ENCODE data around the gene RPS6KC1. TPM values are rescaled to one million over a fixed set of nuclear protein-coding genes. Genes with fewer than 3 reads are reported as not detected.

Gene RPS6KC1
- total RNA-seq, 1 experiment from 2014 or later, result 28.3 TPM

GRCh38 chr1:213227458-213227857, 176.4 kb downstream of the RPS6KC1 start:
- Histone ChIP-seq H3K4me3 (ENCODE audit: insufficient read depth, low read depth, low read length) (no peak overlapping the region), H3K27me3 (ENCODE audit: control insufficient read depth, insufficient read depth, low read length) (no peaks in the 10 kb centered on the region)
- no peak for DNase-seq

GRCh38 chr1:213231795-213232231, 180.8 kb downstream of the RPS6KC1 start:
- Histone ChIP-seq H3K27me3 (ENCODE audit: control insufficient read depth, insufficient read depth, low read length) (no peaks in the 10 kb centered on the region), H3K4me3 (ENCODE audit: insufficient read depth, low read depth, low read length) (no peak overlapping the region)
- DNase-seq, result peak; percentile 48

More at GRCh38 chr1:213227458-213227857, 176.4 kb downstream of the RPS6KC1 start:
- no peaks in the 10 kb centered on the region for H3K36me3 ChIP-seq (replicated peaks; ENCODE audit: control insufficient read depth, insufficient read depth, low read length)

GRCh38 chr1:213242883-213243282, 191.8 kb downstream of the RPS6KC1 start:
- Histone ChIP-seq H3K4me3 (ENCODE audit: insufficient read depth, low read depth, low read length) (no peak overlapping the region), H3K36me3 (replicated peaks; ENCODE audit: control insufficient read depth, insufficient read depth, low read length) (peaks cover 2% of the 10 kb centered on the region), H3K27me3 (ENCODE audit: control insufficient read depth, insufficient read depth, low read length) (no peaks in the 10 kb centered on the region)
- DNase-seq, result no peak

More at GRCh38 chr1:213231795-213232231, 180.8 kb downstream of the RPS6KC1 start:
- H3K36me3 ChIP-seq (replicated peaks; ENCODE audit: control insufficient read depth, insufficient read depth, low read length), result no peaks in the 10 kb centered on the region

GRCh38 chr1:213244664-213245091, 193.6 kb downstream of the RPS6KC1 start:
- Histone ChIP-seq H3K4me3 (ENCODE audit: insufficient read depth, low read depth, low read length) (no peak overlapping the region), H3K27me3 (ENCODE audit: control insufficient read depth, insufficient read depth, low read length) (no peaks in the 10 kb centered on the region), H3K36me3 (replicated peaks; ENCODE audit: control insufficient read depth, insufficient read depth, low read length) (peaks cover 2% of the 10 kb centered on the region)
- DNase-seq, result peak; percentile 8

- peaks cover 2% of the 10 kb centered on the region for H3K36me3 ChIP-seq (replicated peaks; ENCODE audit: control insufficient read depth, insufficient read depth, low read length)
- H3K27me3 ChIP-seq (ENCODE audit: control insufficient read depth, insufficient read depth, low read length), result no peaks in the 10 kb centered on the region
- no peak overlapping the region for H3K4me3 ChIP-seq (ENCODE audit: insufficient read depth, low read depth, low read length)
- DNase-seq, result no peak
These were observed 194.3 kb downstream of the RPS6KC1 start for GRCh38 chr1:213245260-213245910.

GRCh38 chr1:213247038-213247437, 196.0 kb downstream of the RPS6KC1 start:
- Histone ChIP-seq H3K4me3 (ENCODE audit: insufficient read depth, low read depth, low read length) (no peak overlapping the region), H3K27me3 (ENCODE audit: control insufficient read depth, insufficient read depth, low read length) (no peaks in the 10 kb centered on the region), H3K36me3 (replicated peaks; ENCODE audit: control insufficient read depth, insufficient read depth, low read length) (no peaks in the 10 kb centered on the region)
- no peak for DNase-seq

GRCh38 chr1:213249395-213249794, 198.4 kb downstream of the RPS6KC1 start:
- DNase-seq, result no peak
- Histone ChIP-seq H3K27me3 (ENCODE audit: control insufficient read depth, insufficient read depth, low read length) (no peaks in the 10 kb centered on the region), H3K4me3 (ENCODE audit: insufficient read depth, low read depth, low read length) (no peak overlapping the region), H3K36me3 (replicated peaks; ENCODE audit: control insufficient read depth, insufficient read depth, low read length) (no peaks in the 10 kb centered on the region)

- no peak overlapping the region for H3K4me3 ChIP-seq (ENCODE audit: insufficient read depth, low read depth, low read length)
- no peaks in the 10 kb centered on the region for H3K36me3 ChIP-seq (replicated peaks; ENCODE audit: control insufficient read depth, insufficient read depth, low read length)
- no peaks in the 10 kb centered on the region for H3K27me3 ChIP-seq (ENCODE audit: control insufficient read depth, insufficient read depth, low read length)
- no peak for DNase-seq
These were observed 199.0 kb downstream of the RPS6KC1 start for GRCh38 chr1:213250041-213250440.

GRCh38 chr1:213250446-213250845, 199.4 kb downstream of the RPS6KC1 start:
- H3K4me3 ChIP-seq (ENCODE audit: insufficient read depth, low read depth, low read length), result no peak overlapping the region
- DNase-seq, result no peak
- H3K27me3 ChIP-seq (ENCODE audit: control insufficient read depth, insufficient read depth, low read length), result no peaks in the 10 kb centered on the region
- no peaks in the 10 kb centered on the region for H3K36me3 ChIP-seq (replicated peaks; ENCODE audit: control insufficient read depth, insufficient read depth, low read length)

- no peak overlapping the region for H3K4me3 ChIP-seq (ENCODE audit: insufficient read depth, low read depth, low read length)
- no peaks in the 10 kb centered on the region for H3K27me3 ChIP-seq (ENCODE audit: control insufficient read depth, insufficient read depth, low read length)
These were observed 200.9 kb downstream of the RPS6KC1 start for GRCh38 chr1:213251972-213252371.

GRCh38 chr1:213256438-213257087, 205.5 kb downstream of the RPS6KC1 start:
- Histone ChIP-seq H3K36me3 (replicated peaks; ENCODE audit: control insufficient read depth, insufficient read depth, low read length) (no peaks in the 10 kb centered on the region), H3K4me3 (ENCODE audit: insufficient read depth, low read depth, low read length) (no peak overlapping the region), H3K27me3 (ENCODE audit: control insufficient read depth, insufficient read depth, low read length) (no peaks in the 10 kb centered on the region)
- no peak for DNase-seq

More at GRCh38 chr1:213251972-213252371, 200.9 kb downstream of the RPS6KC1 start:
- DNase-seq, result no peak
- H3K36me3 ChIP-seq (replicated peaks; ENCODE audit: control insufficient read depth, insufficient read depth, low read length), result no peaks in the 10 kb centered on the region

GRCh38 chr1:213260311-213261075, 209.5 kb downstream of the RPS6KC1 start:
- Histone ChIP-seq H3K27me3 (ENCODE audit: control insufficient read depth, insufficient read depth, low read length) (no peaks in the 10 kb centered on the region), H3K36me3 (replicated peaks; ENCODE audit: control insufficient read depth, insufficient read depth, low read length) (no peaks in the 10 kb centered on the region), H3K4me3 (ENCODE audit: insufficient read depth, low read depth, low read length) (no peak overlapping the region)
- peak; percentile 21 for DNase-seq

GRCh38 chr1:213264531-213264930, 213.5 kb downstream of the RPS6KC1 start:
- no peaks in the 10 kb centered on the region for H3K36me3 ChIP-seq (replicated peaks; ENCODE audit: control insufficient read depth, insufficient read depth, low read length)
- no peaks in the 10 kb centered on the region for H3K27me3 ChIP-seq (ENCODE audit: control insufficient read depth, insufficient read depth, low read length)
- no peak for DNase-seq
- no peak overlapping the region for H3K4me3 ChIP-seq (ENCODE audit: insufficient read depth, low read depth, low read length)

GRCh38 chr1:213266983-213267772, 216.1 kb downstream of the RPS6KC1 start:
- Histone ChIP-seq H3K27me3 (ENCODE audit: control insufficient read depth, insufficient read depth, low read length) (no peaks in the 10 kb centered on the region), H3K4me3 (ENCODE audit: insufficient read depth, low read depth, low read length) (no peak overlapping the region), H3K36me3 (replicated peaks; ENCODE audit: control insufficient read depth, insufficient read depth, low read length) (no peaks in the 10 kb centered on the region)
- no peak for DNase-seq

All from H7 (cell line).